Psoas muscle (tissue), 8 donors: Measurements from ENCODE around the gene PGLYRP2. TPM values are rescaled to one million over a fixed set of nuclear protein-coding genes. Genes with fewer than 3 reads are reported as not detected.
A peak's percentile ranks its signal among the peaks of the same experiment; 100 is the strongest.

Source experiments
- ATAC-seq, 4 donors: fragments of 200-7000 bp; cut with Tn5 transposase; one replicate each; pipeline ENCODE4 v1.9.1; 2020; ENCODE audit warnings: moderate library complexity in 3 of 4, mild to moderate bottlenecking in 2 of 4
- DNase-seq, 2 donors: peaks; one replicate each; pipeline ENCODE4 v3.0.0-alpha.2; 2020
- H3K27ac ChIP-seq: fragments of 200-600 bp; one replicate; pipeline ENCODE4 v1.8.0; 2022
- H3K27me3 ChIP-seq, 3 donors: fragments of 200-600 bp in 1 of 3; one replicate each; pipeline versions ENCODE4 v1.6.1 to v1.8.0; 2013 to 2022; ENCODE audit warnings: low read length in 2 of 3, mild to moderate bottlenecking in 2 of 3, moderate library complexity in 1 of 3; ENCODE audit not compliant: insufficient read depth in 3 of 3
- H3K36me3 ChIP-seq, 2 donors: fragments of 200-600 bp in 1 of 2; one replicate each; pipeline versions ENCODE4 v1.6.1 to v1.8.0; 2013 to 2022; ENCODE audit warnings: low read depth in 1 of 2, mild to moderate bottlenecking in 1 of 2, moderate library complexity in 1 of 2; ENCODE audit not compliant: insufficient read depth in 1 of 2
- H3K4me1 ChIP-seq: fragments of 200-600 bp; one replicate; pipeline ENCODE4 v1.8.0; 2022
- H3K4me3 ChIP-seq: fragments of 200-600 bp; one replicate; pipeline ENCODE4 v1.8.0; 2022; ENCODE audit warnings: mild to moderate bottlenecking
- H3K9me3 ChIP-seq: fragments of 200-600 bp; one replicate; pipeline ENCODE4 v1.8.0; 2022
- WGBS, 3 donors: extraction: QIAGEN DNeasy Blood & Tissue Kit; methylation state at CpG; one replicate each; pipeline versions ENCODE4 v1.1.6 to v1.1.7; 2013; 5-methylcytosine and 5-hydroxymethylcytosine counted together
- intact Hi-C, 2 donors: fragments of 100-400 bp; cut with DNase I; formaldehyde crosslinking; loops; one replicate each; pipeline versions ENCODE4 v1.11.0 to v1.14.2; 2022
- polyA plus RNA-seq, 3 donors: library from polyadenylated mRNA; stranded (reverse); fragments of 200-250 nt; gene quantifications; one replicate each; pipeline ENCODE4 v1.2.3, GENCODE V29; 2013
- total RNA-seq, 4 donors: library from RNA; stranded (reverse); fragmentation: NEBNext Ultra II Directional in 2 of 4; extraction: Animal tissue kit (Norgen Biotek cat#: 25700) in 2 of 4; gene quantifications; one replicate each; pipeline versions ENCODE4 v1.2.1 to v1.2.4, GENCODE V29; 2021 to 2023
- TF ChIP-seq, protein P1 (sequence below): fragments of 200-600 bp; IDR thresholded peaks from one replicate; pipeline ENCODE4 v1.8.0; 2022; ENCODE audit warnings: antibody characterized with exemption
- donor health status: healthy with polysubstance abuse.
- donor health status: DM: no; HTN: no; CAD: no; lungs with moderate emphysema.
- donor health status: Bipolar disorder and iron deficiency.
- donor health status: healthy.
- donor health status: DM: yes; HTN: yes; CAD: no.
- donor health status: DM: no; HTN: no; CAD: no.
- donor health status: DM: no; HTN: no; CAD: no.
- donor health status: DM: yes; HTN: yes; CAD: no.

The PGLYRP2 gene
- total and polyA plus RNA-seq, 7 donors = not detected

DNA sequence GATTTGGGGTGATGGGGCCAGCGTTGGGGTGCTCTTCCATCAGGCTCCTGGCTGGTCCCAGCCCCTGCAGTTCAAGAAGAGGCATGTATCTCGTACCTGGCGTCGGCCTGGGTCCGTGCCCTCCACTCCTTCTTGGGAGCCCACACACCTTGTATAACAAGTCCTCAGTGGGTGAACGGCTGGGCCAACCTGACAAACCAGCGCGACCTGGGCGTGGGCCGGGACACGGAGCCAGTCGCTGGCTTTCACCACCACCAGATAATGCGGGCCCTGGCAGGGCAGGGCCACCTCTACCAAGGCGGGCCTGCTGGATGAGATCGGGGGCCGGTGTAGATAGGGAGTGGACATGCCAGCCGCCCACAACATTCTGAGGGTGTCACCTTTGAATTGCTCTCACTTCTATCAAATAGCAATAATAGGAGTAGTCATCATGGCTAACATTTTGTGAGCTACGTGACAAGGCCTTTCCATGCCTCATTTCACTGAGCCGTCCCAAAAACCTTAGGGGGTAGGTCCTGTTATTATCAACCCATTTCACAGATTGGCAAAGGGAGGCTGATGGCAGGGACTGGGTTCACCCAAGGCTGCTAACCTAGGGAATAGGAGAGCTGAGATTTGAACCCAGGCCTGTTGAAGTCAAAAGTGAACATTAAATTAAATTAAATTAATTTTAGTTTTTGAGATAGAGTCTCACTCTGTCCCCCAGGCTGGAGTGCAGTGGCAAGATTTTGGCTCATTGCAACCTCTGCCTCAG is 32.5 kb upstream of the PGLYRP2 start:
- Histone ChIP-seq H3K27me3 (peaks cover 0 to 43% (median 9%) of the 10 kb centered on the region in 3 donors), H3K36me3 (no peaks in the 10 kb centered on the region), H3K4me1 (no peaks in the 10 kb centered on the region), H3K27ac (no peak overlapping the region), H3K4me3 (no peak overlapping the region), H3K9me3 (no peaks in the 10 kb centered on the region)
- TF ChIP-seq, protein P1, sequence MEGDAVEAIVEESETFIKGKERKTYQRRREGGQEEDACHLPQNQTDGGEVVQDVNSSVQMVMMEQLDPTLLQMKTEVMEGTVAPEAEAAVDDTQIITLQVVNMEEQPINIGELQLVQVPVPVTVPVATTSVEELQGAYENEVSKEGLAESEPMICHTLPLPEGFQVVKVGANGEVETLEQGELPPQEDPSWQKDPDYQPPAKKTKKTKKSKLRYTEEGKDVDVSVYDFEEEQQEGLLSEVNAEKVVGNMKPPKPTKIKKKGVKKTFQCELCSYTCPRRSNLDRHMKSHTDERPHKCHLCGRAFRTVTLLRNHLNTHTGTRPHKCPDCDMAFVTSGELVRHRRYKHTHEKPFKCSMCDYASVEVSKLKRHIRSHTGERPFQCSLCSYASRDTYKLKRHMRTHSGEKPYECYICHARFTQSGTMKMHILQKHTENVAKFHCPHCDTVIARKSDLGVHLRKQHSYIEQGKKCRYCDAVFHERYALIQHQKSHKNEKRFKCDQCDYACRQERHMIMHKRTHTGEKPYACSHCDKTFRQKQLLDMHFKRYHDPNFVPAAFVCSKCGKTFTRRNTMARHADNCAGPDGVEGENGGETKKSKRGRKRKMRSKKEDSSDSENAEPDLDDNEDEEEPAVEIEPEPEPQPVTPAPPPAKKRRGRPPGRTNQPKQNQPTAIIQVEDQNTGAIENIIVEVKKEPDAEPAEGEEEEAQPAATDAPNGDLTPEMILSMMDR = no peak
- no peak for DNase-seq
- ATAC-seq = no peak
- intact Hi-C loops = no loop called here
- 82 to 88% (median 83%) methylated on average over 19 of the region's 19 CpGs for WGBS, 3 donors

DNA sequence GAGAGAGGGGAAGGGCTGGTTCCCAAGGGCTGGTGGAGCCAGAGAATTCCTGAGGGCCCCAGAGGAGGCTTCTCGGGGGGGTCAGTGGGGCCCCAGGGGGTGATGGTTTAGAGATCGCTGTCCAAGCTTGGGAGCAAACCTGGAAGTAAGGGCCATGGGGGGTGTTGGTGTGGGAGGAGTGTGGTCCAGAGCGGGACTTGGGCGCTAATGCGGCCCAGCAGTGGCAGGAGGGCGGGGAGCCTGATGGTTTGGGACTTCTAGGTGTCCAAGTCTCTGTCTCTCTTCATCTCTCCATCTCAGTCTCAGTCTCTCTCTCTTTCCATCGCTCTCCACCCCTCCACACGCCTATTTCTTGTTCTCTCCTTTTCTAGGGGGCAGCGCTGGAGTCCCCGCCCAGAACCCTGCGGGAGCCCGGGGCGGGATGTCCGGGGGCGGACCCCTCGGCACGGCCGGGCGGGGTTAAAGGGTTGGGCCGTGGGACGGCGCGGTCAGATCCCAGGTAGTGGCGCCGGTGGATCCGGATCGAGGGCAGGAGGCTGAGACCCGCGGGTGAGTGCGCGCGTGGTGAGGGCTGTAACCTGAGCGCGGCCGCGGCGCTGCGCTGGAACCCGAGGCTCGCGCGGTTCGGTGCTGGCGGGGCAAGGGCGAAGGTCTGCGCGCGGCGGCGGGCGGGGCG is 28.9 kb upstream of the PGLYRP2 start, which contains the start of gene CYP4F22:
CYP4F22 (plus strand) TSS at position 491 of the 676 bp plus-strand sequence. CDS start 16,812 bp downstream, outside the sequence.
- H3K4me1 ChIP-seq = no peaks in the 10 kb centered on the region
- ATAC-seq (no peak), DNase-seq (no peak)
- H3K27me3 ChIP-seq = peaks cover 0 to 65% (median 14%) of the 10 kb centered on the region in 3 donors
- peak within 1 kb of the TSS; percentile 51 for H3K4me3 ChIP-seq
- H3K9me3 ChIP-seq = no peaks in the 10 kb centered on the region
- intact Hi-C loops = no loop called here
- TF ChIP-seq, protein P1 = no peak
- 3 to 5% (median 4%) methylated on average over 44 to 52 of the region's 52 CpGs for WGBS, 3 donors
- H3K36me3 ChIP-seq = no peaks in the 10 kb centered on the region
- no peak within 1 kb of the TSS for H3K27ac ChIP-seq

DNA sequence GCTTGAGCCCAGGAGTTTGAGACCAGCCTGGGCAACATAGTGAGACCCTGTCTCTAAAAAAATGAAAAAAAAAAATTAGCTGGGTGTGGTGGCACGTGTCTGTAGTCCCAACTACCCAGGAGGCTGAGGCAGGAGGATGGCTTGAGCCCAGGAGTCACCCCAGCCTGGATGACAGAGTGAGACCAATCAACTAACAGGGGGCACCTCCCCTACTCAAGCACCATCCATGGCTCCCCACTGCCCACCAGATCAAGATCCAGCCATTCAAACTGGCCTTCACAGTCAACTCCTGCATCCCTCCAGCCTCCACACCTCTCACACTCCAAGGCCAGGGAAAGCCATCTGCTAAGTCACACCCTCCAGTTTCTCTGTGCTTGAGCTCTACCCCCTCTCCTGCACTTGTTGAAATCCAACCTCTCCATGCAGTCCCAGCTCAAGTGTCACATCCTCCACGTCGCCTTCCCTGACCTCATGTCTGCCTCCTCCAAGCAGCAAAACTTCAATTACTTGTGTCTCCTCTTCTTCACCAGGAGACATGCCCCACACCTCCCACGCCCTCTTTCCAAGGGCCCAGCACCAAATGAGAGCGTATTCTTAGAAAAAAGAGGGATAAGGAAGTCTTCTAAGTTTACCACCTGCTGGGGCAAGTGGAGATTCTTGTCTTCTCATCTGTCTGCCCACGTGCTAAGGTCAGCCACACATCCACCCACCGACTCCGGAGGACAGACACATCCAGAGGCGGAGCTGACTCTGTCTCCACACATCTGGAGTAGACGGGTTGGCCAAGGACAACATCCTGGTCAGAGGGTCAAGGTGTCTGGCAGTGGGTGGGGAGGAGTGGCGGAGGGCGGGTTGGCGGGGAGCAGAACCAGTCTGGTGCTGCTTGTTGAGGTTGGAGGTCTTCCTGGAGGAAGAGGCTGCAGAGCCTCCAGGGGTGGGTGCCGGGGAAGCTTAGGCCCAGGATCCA is 28.1 kb upstream of the PGLYRP2 start:
- intact Hi-C loops = no loop called here
- Histone ChIP-seq H3K4me3 (no peak overlapping the region), H3K27me3 (peaks cover 0 to 71% (median 14%) of the 10 kb centered on the region in 3 donors), H3K9me3 (no peaks in the 10 kb centered on the region), H3K36me3 (no peaks in the 10 kb centered on the region), H3K27ac (no peak overlapping the region), H3K4me1 (no peaks in the 10 kb centered on the region)
- 44 to 55% (median 49%) methylated on average over 14 of the region's 14 CpGs for WGBS, 3 donors
- no peak for ATAC-seq
- DNase-seq = no peak
- TF ChIP-seq, protein P1 = no peak

DNA sequence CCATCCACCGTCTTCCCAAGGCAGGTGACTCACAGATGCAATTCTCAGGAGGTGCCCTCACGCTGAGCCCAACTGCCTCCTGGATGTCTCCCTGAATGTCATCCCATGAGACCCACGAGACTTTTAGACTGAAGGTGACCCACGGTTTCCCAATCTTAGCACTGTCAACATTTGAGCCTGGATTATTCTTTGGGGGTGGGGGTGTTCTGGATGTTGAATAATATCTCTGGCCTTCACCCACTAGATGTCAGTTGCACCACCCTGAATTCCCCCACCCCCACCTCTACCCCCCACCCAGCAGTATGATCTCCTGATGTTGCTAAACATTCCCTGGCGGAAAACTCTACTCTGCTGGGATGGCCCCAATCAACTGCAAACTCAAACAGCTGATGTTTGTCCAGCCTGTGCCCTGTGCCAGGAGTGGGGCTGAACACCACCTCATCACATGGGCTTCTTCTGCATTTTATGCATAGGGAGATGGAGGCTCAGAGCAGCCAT is 26.8 kb upstream of the PGLYRP2 start:
- no peak overlapping the region for H3K27ac ChIP-seq
- ATAC-seq (no peak), DNase-seq (no peak)
- intact Hi-C loops = no loop called here
- WGBS, 3 donors = 51 to 67% (median 55%) methylated on average over 4 to 5 of the region's 5 CpGs
- no peak overlapping the region for H3K4me3 ChIP-seq
- H3K9me3 ChIP-seq = no peaks in the 10 kb centered on the region
- no peaks in the 10 kb centered on the region for H3K36me3 ChIP-seq
- peaks cover 0 to 65% (median 14%) of the 10 kb centered on the region in 3 donors for H3K27me3 ChIP-seq
- TF ChIP-seq, protein P1 = no peak
- H3K4me1 ChIP-seq = no peaks in the 10 kb centered on the region
